ENCODE data around the gene FHL5. TPM values are rescaled to one million over a fixed set of nuclear protein-coding genes. Genes with fewer than 3 reads are reported as not detected.

The FHL5 gene, protein sequence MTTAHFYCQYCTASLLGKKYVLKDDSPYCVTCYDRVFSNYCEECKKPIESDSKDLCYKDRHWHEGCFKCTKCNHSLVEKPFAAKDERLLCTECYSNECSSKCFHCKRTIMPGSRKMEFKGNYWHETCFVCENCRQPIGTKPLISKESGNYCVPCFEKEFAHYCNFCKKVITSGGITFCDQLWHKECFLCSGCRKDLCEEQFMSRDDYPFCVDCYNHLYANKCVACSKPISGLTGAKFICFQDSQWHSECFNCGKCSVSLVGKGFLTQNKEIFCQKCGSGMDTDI
- total RNA-seq (0.12 TPM in 1 of 2 replicates, not detected in the other), polyA plus RNA-seq (not detected in 2 replicates)

DNA sequence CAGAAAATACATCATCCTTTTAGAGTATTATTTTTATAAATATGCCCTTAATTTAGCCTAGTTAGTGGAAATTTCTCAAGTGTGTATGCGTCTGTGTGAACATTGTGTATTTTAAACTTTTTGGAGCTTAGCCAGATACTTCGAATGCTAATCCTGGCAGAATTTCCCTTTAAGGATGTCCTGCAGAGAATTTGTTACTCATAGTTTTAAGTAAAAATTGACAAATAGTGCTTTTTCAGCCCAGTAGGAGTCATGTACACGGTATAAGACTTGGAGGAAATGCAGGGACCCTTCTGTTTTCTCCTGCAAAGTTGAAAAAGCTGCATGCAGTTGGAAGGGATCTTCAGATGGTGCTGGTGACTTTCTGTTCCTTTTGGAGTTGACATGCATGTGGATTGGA is at the start of gene FHL5:
Gene FHL5 (plus strand): TSS at position 243 of the 400 bp plus-strand sequence. CDS start 40,486 bp downstream, outside the sequence.
- Histone ChIP-seq H3K9me3 (ENCODE audit: low read depth) (no peaks in the 10 kb centered on the region), H3K79me2 (no peaks in the 10 kb centered on the region), H3K27me3 (no peaks in the 10 kb centered on the region), H3K4me3 (no peak within 1 kb of the TSS), H4K20me1 (ENCODE audit: insufficient read depth, poor library complexity, severe bottlenecking) (no peaks in the 10 kb centered on the region), H2AFZ (no peak within 1 kb of the TSS), H3K4me2 (no peak within 1 kb of the TSS), H3K36me3 (replicated peaks; ENCODE audit: insufficient read depth, low read depth) (no peaks in the 10 kb centered on the region), H3K9me2 (replicated peaks; ENCODE audit: insufficient read depth) (no peaks in the 10 kb centered on the region), H3K4me1 (ENCODE audit: insufficient read depth) (no peaks in the 10 kb centered on the region), H3K27ac (no peak within 1 kb of the TSS)
- whole genome bisulfite sequencing (ENCODE audit: low lambda C conversion rate, missing lambda C conversion rate), result 63% methylated on average over 3 of the region's 3 CpGs
- TF ChIP-seq EZH2 (IDR thresholded peaks at IDR 0.05; ENCODE audit: borderline replicate concordance) (no peak), EZH2phosphoT487 (IDR thresholded peaks at IDR 0.05; ENCODE audit: low read depth, severe bottlenecking, unreplicated experiment) (no peak)
- TF ChIP-seq, protein P1, sequence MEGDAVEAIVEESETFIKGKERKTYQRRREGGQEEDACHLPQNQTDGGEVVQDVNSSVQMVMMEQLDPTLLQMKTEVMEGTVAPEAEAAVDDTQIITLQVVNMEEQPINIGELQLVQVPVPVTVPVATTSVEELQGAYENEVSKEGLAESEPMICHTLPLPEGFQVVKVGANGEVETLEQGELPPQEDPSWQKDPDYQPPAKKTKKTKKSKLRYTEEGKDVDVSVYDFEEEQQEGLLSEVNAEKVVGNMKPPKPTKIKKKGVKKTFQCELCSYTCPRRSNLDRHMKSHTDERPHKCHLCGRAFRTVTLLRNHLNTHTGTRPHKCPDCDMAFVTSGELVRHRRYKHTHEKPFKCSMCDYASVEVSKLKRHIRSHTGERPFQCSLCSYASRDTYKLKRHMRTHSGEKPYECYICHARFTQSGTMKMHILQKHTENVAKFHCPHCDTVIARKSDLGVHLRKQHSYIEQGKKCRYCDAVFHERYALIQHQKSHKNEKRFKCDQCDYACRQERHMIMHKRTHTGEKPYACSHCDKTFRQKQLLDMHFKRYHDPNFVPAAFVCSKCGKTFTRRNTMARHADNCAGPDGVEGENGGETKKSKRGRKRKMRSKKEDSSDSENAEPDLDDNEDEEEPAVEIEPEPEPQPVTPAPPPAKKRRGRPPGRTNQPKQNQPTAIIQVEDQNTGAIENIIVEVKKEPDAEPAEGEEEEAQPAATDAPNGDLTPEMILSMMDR (IDR thresholded peaks at IDR 0.05; ENCODE audit: poor library complexity), result no peak
- no peak for DNase-seq (ENCODE audit: low spot score)

DNA sequence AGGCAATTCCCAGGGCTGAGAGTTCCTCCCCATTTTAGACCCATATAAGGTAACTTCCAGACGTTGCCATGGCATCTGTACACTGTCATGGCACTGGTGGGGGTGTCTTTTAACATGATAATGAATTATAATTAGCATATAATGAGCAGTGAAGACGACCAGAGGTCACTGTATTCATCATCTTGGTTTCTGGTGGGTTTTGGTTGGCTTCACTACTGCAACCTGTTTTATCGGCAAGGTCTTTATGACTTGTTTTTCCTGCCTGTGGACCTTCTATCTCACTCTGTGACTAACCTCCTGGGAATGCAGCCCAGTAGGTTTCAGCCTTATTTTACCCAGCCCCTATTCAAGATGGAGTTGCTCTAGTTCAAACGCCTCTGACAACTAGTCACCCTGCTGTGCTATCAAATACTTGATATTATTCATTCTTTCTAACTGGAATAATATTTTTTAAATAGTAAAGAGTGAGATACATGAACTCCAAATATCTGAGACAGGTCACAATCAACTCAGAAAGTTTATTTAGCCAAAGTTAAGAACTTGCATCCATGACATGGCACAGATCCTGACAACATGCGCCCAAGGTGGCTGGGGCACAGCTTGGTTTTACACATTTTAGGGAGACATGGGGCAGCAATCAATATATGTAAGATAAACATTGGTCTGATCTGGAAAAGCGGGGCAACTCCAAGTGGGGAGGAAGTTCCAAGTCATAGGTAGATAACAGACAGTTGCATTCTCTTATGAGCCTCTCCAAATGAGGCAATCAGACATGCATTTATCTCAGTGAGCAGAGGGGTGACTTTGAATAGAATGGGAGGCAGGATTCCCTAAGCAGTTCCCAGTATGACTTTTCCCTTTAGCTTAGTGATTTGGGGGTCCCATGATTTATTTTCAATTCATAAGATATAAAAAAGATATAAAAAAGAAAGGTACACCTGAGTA is 42.5 kb upstream of the FHL5 start:
- H3K4me1 ChIP-seq (ENCODE audit: insufficient read depth), result peaks cover 22% of the 10 kb centered on the region
- peaks cover 43% of the 10 kb centered on the region for H3K79me2 ChIP-seq
- TF ChIP-seq, protein P1 (IDR thresholded peaks at IDR 0.05; ENCODE audit: poor library complexity), result no peak
- TF ChIP-seq EZH2phosphoT487 (IDR thresholded peaks at IDR 0.05; ENCODE audit: low read depth, severe bottlenecking, unreplicated experiment) (no peak), EZH2 (IDR thresholded peaks at IDR 0.05; ENCODE audit: borderline replicate concordance) (no peak)
- H3K9me3 ChIP-seq (ENCODE audit: low read depth), result no peaks in the 10 kb centered on the region
- no peaks in the 10 kb centered on the region for H3K27me3 ChIP-seq
- WGBS (ENCODE audit: low lambda C conversion rate, missing lambda C conversion rate), result 35% methylated on average over 6 of the region's 6 CpGs
- H3K27ac ChIP-seq, result peak overlapping the region; percentile 99
- no peaks in the 10 kb centered on the region for H4K20me1 ChIP-seq (ENCODE audit: insufficient read depth, poor library complexity, severe bottlenecking)
- H3K4me3 ChIP-seq, result peak overlapping the region; percentile 58
- H3K36me3 ChIP-seq (replicated peaks; ENCODE audit: insufficient read depth, low read depth), result no peaks in the 10 kb centered on the region
- H3K4me2 ChIP-seq, result peak overlapping the region; percentile 80
- peak overlapping the region; percentile 50 for H2AFZ ChIP-seq
- DNase-seq (ENCODE audit: low spot score), result peak; percentile 64
- no peaks in the 10 kb centered on the region for H3K9me2 ChIP-seq (replicated peaks; ENCODE audit: insufficient read depth)

DNA sequence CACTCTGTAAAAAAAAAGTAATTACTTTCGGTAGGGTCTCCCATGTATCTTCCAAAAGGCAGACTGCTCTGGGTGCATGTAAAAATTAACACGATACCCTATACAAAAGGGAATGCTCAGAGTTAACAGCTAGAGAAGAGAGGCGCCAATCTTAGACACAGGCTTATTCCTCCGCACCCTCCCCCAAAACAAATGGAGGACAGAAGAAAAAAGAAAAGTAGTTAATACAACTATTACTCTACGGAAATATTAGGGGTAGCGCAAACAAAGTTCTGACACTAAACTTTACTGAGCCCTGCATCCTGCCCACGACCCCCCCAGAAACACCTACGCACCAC is 41.7 kb upstream of the FHL5 start:
- H3K4me1 ChIP-seq (ENCODE audit: insufficient read depth), result peaks cover 22% of the 10 kb centered on the region
- peak overlapping the region; percentile 50 for H2AFZ ChIP-seq
- no peak for TF ChIP-seq EZH2phosphoT487 (IDR thresholded peaks at IDR 0.05; ENCODE audit: low read depth, severe bottlenecking, unreplicated experiment)
- TF ChIP-seq EZH2 (IDR thresholded peaks at IDR 0.05; ENCODE audit: borderline replicate concordance), result no peak
- 0% methylated on average over 8 of the region's 8 CpGs for WGBS (ENCODE audit: low lambda C conversion rate, missing lambda C conversion rate)
- H3K9me2 ChIP-seq (replicated peaks; ENCODE audit: insufficient read depth), result no peaks in the 10 kb centered on the region
- H3K79me2 ChIP-seq, result peaks cover 43% of the 10 kb centered on the region
- no peaks in the 10 kb centered on the region for H4K20me1 ChIP-seq (ENCODE audit: insufficient read depth, poor library complexity, severe bottlenecking)
- peak overlapping the region; percentile 99 for H3K27ac ChIP-seq
- peak overlapping the region; percentile 58 for H3K4me3 ChIP-seq
- H3K36me3 ChIP-seq (replicated peaks; ENCODE audit: insufficient read depth, low read depth), result no peaks in the 10 kb centered on the region
- H3K4me2 ChIP-seq, result peak overlapping the region; percentile 80
- DNase-seq (ENCODE audit: low spot score), result no peak
- H3K27me3 ChIP-seq, result no peaks in the 10 kb centered on the region
- no peaks in the 10 kb centered on the region for H3K9me3 ChIP-seq (ENCODE audit: low read depth)
